GM12875 (cell line): ENCODE results near the gene CNN2.

Experiments
- H3K4me3 ChIP-seq: one replicate; pipeline ENCODE4 v1.5.1; 2011; ENCODE audit warnings: low read depth, low read length, control low read depth
- TF ChIP-seq, protein P1 (sequence below): IDR thresholded peaks from 2 replicates; pipeline ENCODE4 v1.5.1; 2011; ENCODE audit warnings: low read depth, mild to moderate bottlenecking, control low read depth, inconsistent platforms, low read length, moderate library complexity, borderline replicate concordance; ENCODE audit not compliant: insufficient read depth

CNN2 gene

DNA sequence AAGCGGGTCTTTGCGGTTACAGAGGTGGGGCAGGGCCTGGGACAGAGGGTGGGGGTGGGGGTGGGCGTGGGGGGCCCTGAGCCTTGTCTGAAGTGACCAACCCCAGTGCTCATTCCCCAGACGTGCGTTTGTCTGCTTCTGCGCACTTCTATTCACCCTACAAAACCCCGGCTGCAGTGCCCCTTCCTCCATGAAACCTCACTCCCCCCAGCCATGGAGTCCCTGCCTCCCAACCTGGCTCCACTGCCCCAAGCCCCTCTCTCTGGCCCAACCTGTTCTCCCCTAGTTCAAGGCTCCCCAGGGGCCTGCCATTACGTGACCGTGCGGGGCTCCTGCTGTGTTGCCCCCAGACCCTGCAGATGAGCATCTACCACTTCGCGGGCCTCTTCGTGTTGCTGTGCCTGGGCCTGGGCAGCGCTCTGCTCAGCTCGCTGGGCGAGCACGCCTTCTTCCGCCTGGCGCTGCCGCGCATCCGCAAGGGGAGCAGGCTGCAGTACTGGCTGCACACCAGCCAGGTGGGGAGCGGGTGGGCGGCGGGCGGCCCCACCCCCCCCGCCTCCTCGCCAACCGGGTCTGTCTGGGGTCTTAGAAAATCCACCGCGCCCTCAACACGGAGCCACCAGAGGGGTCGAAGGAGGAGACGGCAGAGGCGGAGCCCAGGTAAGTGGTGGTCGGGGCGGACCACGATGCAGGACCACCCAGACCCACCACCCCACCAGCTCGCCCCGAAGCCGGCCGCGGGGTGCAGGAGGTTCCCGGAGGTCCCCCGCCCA is 18.0 kb upstream of the CNN2 start:
- TF ChIP-seq, protein P1, sequence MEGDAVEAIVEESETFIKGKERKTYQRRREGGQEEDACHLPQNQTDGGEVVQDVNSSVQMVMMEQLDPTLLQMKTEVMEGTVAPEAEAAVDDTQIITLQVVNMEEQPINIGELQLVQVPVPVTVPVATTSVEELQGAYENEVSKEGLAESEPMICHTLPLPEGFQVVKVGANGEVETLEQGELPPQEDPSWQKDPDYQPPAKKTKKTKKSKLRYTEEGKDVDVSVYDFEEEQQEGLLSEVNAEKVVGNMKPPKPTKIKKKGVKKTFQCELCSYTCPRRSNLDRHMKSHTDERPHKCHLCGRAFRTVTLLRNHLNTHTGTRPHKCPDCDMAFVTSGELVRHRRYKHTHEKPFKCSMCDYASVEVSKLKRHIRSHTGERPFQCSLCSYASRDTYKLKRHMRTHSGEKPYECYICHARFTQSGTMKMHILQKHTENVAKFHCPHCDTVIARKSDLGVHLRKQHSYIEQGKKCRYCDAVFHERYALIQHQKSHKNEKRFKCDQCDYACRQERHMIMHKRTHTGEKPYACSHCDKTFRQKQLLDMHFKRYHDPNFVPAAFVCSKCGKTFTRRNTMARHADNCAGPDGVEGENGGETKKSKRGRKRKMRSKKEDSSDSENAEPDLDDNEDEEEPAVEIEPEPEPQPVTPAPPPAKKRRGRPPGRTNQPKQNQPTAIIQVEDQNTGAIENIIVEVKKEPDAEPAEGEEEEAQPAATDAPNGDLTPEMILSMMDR: no peak
- H3K4me3 ChIP-seq: no peak overlapping the region

DNA sequence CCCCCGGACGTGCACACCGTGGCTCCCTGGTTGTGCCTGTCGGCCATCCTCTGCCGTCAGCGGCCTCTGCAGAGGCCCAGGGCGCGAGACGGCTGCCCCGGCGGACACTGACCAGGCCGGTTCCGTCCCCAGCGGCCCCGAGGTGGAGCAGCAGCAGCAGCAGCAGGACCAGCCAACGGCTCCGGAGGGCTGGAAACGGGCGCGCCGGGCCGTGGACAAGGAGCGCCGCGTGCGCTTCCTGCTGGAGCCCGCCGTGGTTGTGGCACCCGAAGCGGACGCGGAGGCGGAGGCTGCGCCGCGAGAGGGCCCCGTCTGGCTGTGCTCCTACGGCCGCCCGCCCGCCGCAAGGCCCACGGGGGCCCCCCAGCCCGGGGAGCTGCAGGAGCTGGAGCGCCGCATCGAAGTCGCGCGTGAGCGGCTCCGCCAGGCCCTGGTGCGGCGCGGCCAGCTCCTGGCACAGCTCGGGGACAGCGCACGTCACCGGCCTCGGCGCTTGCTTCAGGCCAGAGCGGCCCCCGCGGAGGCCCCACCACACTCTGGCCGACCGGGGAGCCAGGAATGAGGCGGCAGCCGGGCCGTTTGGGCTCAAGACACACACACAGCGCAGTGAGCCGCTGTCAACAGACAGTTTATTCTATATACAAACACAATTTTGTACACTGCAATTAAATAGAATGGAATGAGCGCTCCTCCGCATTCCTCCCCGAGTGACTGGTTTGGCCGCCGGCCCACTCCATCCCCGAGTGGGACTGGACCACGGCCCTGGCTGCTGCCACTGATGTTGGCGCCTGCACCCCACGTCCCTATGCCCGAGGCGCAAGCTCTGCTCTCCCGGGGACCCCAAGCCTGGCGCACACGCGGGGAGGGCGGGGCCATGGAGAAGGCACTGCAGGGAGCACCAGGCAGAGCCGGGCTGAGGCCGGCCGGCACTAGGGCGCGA is 17.1 kb upstream of the CNN2 start:
- H3K4me3 ChIP-seq: no peak overlapping the region
- TF ChIP-seq, protein P1: no peak

DNA sequence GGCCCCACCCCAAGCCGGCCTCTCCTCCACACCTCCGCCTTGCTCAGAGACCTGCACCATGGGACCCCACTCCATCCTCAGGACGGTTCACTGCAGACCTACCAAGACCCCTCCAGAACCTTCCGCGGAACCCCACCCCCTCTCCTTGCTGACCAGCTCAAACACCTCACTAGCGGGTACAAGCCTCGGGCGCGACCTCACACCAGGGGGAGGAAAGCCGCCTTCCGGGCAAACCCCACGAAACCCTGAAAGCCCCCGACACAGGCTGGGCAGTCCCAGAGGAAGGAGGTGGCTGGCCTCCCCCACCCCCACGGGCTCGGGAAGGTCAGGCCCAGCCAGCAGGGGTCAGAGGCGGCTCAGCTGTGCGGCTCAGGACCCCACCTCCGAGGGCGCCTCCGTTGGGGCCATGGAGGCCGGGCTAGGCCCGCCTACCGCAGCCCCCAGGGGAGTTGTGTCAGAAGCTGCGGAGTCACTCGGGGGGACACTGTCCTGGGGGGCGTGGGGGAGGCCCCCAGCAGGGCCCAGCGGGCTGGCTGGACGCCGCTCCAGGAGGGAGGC is 16.3 kb upstream of the CNN2 start:
- TF ChIP-seq, protein P1: no peak
- H3K4me3 ChIP-seq: no peak overlapping the region

DNA sequence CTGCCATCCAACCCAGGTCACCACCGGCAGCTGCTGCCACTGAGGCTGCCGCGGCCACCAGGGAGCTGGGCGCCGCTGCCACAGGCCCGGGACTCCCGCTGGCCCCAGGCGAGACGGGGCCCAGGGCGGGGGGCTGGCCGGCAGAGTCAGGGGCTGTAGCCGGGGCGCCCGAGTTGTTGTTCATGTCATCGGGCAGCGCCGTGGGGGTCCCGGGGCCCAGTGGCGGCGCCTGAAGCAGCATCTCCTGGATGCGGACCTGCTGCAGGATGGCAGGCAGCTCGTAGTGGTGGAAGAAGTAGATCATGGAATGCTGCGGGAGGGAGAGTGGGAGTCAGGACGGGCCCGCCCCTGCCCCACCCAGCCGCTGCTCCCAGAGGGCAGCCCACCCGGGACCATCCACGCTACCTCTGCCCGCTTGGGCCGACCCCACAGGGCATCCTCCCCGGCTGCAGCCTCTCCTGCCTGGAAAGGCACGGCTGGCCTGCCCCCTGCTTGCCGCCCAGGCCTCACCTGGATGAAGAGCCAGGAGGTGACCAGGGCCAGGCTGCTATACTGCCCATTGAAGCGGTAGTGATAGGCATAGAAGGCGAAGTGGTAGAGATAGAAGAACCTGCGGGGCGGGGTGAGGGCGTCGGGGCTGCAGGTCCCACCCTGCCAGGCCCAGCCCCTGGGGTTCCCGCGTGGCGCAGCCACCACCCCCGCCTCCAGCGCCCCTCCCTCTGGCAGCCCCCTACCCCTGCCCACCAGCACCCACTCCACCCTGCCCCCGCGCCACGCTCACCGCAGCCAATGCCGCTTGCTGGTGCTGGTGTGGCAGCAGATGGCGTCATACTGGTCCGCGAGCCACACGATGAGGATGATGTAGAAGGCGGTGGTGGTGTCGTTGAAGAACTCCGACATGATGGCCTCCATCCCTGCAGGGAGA is 15.6 kb upstream of the CNN2 start:
- TF ChIP-seq, protein P1: no peak
- H3K4me3 ChIP-seq: no peak overlapping the region

DNA sequence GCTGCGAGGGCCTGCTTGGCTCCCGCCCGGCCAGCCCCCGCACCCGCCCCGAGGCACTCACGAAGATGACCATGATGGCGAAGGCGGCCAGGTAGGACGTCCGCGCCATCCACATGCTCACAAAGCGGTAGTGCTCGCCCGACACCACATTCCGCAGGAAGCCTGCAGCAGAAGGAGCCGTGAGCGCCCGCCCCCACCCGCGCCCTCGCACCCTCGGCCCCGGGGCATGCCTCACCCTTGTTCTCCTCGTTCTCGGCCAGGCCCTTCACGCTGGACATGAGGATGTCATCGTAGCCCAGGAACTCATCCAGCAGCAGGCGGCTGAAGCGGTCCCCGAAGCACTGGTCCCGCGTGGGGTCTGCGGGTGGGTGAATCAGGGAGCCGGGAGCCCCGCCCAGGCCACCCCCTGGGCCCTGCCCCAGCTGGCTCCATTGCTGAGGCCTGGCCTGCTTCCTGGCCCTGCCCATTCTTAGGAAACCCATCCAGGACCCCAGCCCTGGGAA is 14.5 kb upstream of the CNN2 start:
- TF ChIP-seq, protein P1: no peak
- H3K4me3 ChIP-seq: no peak overlapping the region

DNA sequence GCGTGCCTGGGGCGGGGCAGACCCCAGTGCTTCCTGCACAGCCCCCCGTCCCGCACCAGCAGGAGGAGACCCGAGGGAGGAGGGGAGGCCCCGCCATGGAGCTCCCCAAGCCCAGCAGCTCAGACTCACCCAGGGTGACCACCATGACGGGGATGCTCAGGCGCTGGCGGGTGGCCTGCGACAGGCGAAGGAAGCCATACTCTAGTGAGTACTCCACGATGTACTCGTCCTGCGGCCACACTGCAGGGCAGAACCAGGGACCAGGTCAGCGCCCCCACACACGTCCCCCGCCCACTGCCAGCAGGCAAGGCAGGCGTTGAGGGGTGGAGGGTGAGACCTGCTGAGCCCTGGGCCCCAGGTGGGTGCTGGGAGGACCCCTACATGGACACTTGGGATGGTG is 14.1 kb upstream of the CNN2 start:
- TF ChIP-seq, protein P1: no peak
- H3K4me3 ChIP-seq: no peak overlapping the region
